ENCODE results near the gene EFCAB12. TPM values are rescaled to one million over a fixed set of nuclear protein-coding genes. Genes with fewer than 3 reads are reported as not detected.

EFCAB12 gene
- total and polyA plus RNA-seq, 2 of the 8 experiments (the other 6 are each of a cell fraction or from before 2014, with no cell fraction given): 0.60 to 0.99 TPM

DNA sequence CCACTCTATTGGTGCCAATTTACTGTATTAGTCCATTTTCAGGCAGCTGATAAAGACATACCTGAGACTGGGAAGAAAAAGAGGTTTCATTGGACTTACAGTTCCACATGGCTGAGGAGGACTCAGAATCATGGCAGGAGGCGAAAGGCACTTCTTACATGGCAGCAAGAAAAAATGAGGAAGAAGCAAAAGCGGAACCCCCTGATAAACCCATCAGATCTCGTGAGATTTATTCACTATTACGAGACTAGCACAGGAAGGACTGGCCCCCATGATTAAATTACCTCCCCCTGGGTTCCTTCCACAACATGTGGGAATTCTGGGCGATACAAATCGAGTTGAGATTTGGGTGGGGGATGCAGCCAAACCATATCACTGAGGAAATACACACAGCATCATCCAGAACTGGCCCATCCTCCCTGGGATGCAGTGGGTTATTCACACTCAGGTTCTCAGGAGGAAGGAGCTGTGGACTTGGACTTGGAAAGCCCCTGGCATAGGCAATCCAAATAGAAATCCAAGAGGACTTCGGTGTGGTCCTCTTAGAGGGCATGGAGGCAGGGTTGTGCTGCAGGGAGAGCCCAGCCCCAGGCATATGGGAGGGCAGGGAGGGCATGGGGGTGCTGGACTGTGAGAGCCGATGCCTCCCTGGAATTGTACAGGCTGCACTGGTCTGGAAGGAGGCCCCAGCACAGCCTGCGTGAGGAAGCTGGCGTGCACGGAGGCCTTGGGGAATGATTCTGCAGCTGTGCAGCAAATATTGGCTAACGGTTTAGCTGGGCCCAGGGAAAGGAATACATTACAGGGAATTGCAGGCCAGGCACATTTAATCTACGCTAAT is 62.9 kb downstream of the EFCAB12 start:
- Histone ChIP-seq H3K36me3 (ENCODE audit: control insufficient read depth in 2 of 4, insufficient read depth in 4 of 4, low read length in 3 of 4) (no peaks in the 10 kb centered on the region; a peak in 1 of 8 replicates), H3K9ac (replicated peaks in 1 of 4; ENCODE audit: extremely low read depth in 1 of 4, low read depth in 3 of 4, low read length in 3 of 4) (no peak overlapping the region), H2AFZ (ENCODE audit: low read length) (no peak overlapping the region), H2BK15ac (ENCODE audit: low read length) (no peak overlapping the region), H3K18ac (ENCODE audit: extremely low read depth, low read length) (no peak overlapping the region), H3K79me1 (ENCODE audit: low read depth, low read length) (no peaks in the 10 kb centered on the region), H3K27me3 (replicated peaks in 1 of 4; ENCODE audit: control insufficient read depth in 3 of 4, extremely low read depth in 1 of 4, insufficient read depth in 3 of 4, low read length in 3 of 4) (no peaks in the 10 kb centered on the region), H3K27ac (ENCODE audit: low read depth, low read length) (no peak overlapping the region), H3K23me2 (ENCODE audit: low read depth, low read length) (peaks cover 13% of the 10 kb centered on the region), H4K5ac (ENCODE audit: insufficient read length, low read depth, low read length) (no peak overlapping the region), H3K4me2 (ENCODE audit: insufficient read depth in 1 of 2, low read depth in 2 of 2, low read length in 2 of 2) (no peak overlapping the region), H2BK20ac (ENCODE audit: low read length) (no peak overlapping the region), H3K4me3 (ENCODE audit: extremely low read depth in 1 of 4, insufficient read depth in 2 of 4, low read depth in 3 of 4, low read length in 4 of 4) (no peak overlapping the region), H2BK120ac (replicated peaks; ENCODE audit: low read depth, low read length) (no peak overlapping the region), H3K79me2 (ENCODE audit: control insufficient read depth in 1 of 2, insufficient read depth in 2 of 2, low read length in 2 of 2) (no peaks in the 10 kb centered on the region), H3K9me3 (ENCODE audit: insufficient read depth in 2 of 2, low read depth in 1 of 2, low read length in 1 of 2) (peaks cover 3 to 8% of the 10 kb centered on the region in 2 experiments; a peak in 1 of 4 replicates), H3K56ac (replicated peaks; ENCODE audit: insufficient read length, low read depth, low read length) (no peak overlapping the region), H3K14ac (ENCODE audit: insufficient read length) (no peak overlapping the region), H4K20me1 (replicated peaks in 1 of 2; ENCODE audit: control insufficient read depth in 1 of 2, insufficient read depth in 2 of 2, low read length in 2 of 2) (peaks cover 0 to 12% of the 10 kb centered on the region in 2 experiments), H2AK5ac (ENCODE audit: low read depth, low read length) (no peak overlapping the region), H2BK12ac (ENCODE audit: low read depth, low read length) (no peak overlapping the region), H4K91ac (replicated peaks; ENCODE audit: insufficient read length, low read length) (no peak overlapping the region), H3K4ac (replicated peaks; ENCODE audit: insufficient read length, low read depth, low read length) (no peak overlapping the region), H2BK5ac (ENCODE audit: low read depth, low read length) (no peak overlapping the region), H3K4me1 (replicated peaks in 1 of 4; ENCODE audit: control insufficient read depth in 3 of 4, insufficient read depth in 4 of 4, low read length in 3 of 4) (no peaks in the 10 kb centered on the region; a peak in 1 of 7 replicates), H4K8ac (ENCODE audit: extremely low read depth, insufficient read depth, low read length) (no peak overlapping the region), H3K23ac (ENCODE audit: insufficient read length) (no peak overlapping the region)
- ChIA-PET CTCF (ENCODE audit: partially characterized antibody) (interaction anchor here (1.8 to 2.0 kb wide), 2 partner anchors 18 to 119 kb away, joined by 3 to 11 read pairs; no protein-coding TSS in a partner anchor), POLR2A (ENCODE audit: partially characterized antibody) (interaction anchor here (2.6 kb wide), 1 partner anchor 49 kb away, joined by 9 read pairs; a partner anchor contains a TSS)
- DNase-seq (ENCODE audit: low read depth in 1 of 2, low spot score in 2 of 2): no peak
- TF ChIP-seq FOSL1 (IDR thresholded peaks at IDR 0.05; ENCODE audit: insufficient read depth, low read depth, low read length) (no peak), RBBP5 (IDR thresholded peaks at IDR 0.05; ENCODE audit: borderline replicate concordance, low read depth, low read length) (no peak), TBP (IDR thresholded peaks at IDR 0.05; ENCODE audit: low read depth, low read length) (no peak), CHD1 (IDR thresholded peaks at IDR 0.05; ENCODE audit: low read depth, low read length) (no peak)
- 89% methylated on average over 13 of the region's 13 CpGs; no CpG with 5 or more reads in 1 of the 2 experiments for WGBS, 2 experiments (ENCODE audit: extremely low coverage in 1 of 2, insufficient coverage in 1 of 2, insufficient read length in 1 of 2, insufficient replicate concordance in 2 of 2, low coverage in 1 of 2, low lambda C conversion rate in 2 of 2, missing lambda C conversion rate in 1 of 2)
- FAIRE-seq: no peak

All from H1 (cell line).